Measurements from ENCODE around the gene DCDC2C.

The DCDC2C gene

GRCh38 chr2:3709225-3709624 lies 5.8 kb downstream of the DCDC2C start:
- DNase-seq (ENCODE audit: low read depth), result no peak

DNA sequence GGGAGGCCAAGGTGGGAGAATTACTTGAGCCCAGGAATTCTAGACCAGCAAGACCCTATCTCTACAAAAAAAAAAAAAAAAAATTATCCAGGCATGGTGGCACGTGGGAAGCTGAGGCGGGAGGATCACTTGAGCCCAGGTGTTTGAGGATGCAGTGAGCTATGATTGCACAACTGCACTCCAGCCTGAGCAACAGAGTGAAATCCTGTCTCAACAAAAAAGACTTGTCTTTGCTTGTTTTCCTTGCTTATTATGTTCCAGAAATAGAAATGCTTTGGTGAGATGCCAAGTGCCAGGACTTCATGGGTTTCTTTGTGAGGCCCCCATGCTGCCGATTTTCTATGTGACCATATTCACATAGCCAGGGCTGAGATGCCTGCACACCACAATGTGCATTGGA lies 9.0 kb downstream of the DCDC2C start:
- no peak for DNase-seq (ENCODE audit: low read depth)

- DNase-seq (ENCODE audit: low read depth), result no peak
These were observed 9.6 kb downstream of the DCDC2C start for GRCh38 chr2:3712831-3713503.

DNA sequence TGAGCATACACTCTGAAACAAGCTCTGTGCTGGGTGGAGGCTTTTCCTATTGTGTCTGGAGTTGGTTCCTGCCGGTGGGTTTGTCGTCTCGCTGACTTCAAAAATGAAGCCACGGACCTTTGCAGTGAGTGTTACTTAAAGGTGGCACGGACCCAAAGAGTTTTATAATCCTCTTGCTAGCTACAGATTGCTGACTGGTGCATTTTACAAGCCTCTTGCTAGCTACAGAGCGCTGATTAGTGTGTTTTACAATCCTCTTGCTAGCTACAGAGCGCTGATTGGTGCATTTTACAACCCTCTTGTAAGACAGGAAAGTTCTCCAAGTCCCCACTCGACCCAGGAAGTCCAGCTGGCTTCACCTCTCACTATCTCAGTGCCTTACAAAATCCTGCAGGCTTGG lies 15.3 kb downstream of the DCDC2C start:
- DNase-seq (ENCODE audit: low read depth), result no peak

GRCh38 chr2:3725002-3725401 lies 21.6 kb downstream of the DCDC2C start:
- no peak for DNase-seq (ENCODE audit: low read depth)

- DNase-seq (ENCODE audit: low read depth), result no peak
These were observed 22.3 kb downstream of the DCDC2C start for GRCh38 chr2:3725458-3726250.

DNA sequence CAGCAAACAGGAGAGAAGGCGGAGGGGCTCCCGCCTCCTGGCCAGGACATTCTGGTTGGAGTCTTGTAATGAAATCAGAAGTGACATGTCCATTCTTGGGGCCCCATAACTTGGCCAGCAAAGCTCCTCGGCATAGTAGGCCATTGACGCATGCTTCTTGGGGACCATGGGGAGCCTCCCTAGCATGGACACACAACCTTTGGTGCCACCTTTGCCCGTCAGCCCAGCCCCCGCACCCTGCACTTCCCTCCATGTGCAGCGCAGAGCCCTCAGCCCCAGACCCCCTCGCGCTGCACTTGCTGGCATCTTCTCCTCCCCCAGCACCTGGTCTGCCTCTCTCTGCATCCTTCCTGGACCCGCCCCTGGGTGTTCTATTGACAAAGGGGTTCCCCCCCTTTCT lies 23.1 kb downstream of the DCDC2C start:
- DNase-seq (ENCODE audit: low read depth), result no peak

DNA sequence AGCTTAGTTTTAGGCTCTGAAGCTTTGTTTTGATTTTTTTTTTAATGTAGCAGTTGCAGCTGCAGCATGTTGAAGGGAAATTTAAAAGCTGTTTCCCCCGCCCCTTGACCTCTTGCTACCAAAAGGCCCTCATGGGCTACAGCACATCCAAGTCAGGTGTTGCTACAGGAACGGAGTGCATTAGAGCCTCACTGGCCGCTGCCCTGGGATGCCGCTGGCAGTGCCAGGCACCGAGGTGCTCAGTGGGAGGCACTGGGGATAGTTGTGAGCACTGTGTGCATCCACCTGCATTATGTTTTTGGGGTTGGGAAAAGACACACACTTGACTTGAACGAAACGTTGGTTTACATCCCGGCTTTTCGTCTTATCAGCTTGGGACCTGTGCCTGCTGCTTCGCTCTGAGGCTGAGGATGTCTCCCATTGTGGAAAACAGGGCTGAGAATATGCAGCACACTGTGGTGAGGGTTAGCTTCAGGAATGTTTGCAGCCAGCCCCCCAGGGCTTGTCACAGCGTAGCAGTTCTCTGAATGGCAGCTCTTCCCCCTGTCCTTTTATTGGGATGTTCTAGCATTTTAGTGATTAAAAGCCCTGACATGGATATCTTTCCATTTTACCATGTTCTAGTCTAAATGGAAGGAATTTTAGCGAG lies 24.1 kb downstream of the DCDC2C start:
- DNase-seq (ENCODE audit: low read depth), result no peak

- DNase-seq (ENCODE audit: low read depth), result no peak
These were observed 25.0 kb downstream of the DCDC2C start for GRCh38 chr2:3728104-3729054.

GRCh38 chr2:3729055-3729448 lies 25.7 kb downstream of the DCDC2C start:
- no peak for DNase-seq (ENCODE audit: low read depth)

DNA sequence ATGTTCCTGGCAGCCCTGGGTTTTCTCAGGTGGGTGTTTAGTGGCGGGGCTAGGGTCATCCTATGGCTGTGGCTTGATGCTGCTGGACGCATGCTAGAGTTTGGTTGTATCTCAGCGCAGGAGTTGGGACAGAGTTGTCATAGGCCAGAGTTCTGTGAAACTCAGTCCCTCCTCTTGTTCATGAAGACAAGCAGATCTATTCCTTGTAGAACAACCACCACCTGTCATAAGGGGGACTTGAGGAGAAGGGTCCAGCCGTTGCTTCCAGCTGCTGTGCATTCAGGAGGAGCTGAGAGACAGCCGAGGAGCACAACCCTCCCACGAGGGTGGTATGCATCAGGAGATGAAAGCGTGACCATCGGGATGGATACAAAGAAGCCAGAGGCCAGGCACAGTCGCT lies 26.4 kb downstream of the DCDC2C start:
- DNase-seq (ENCODE audit: low read depth), result no peak

- no peak for DNase-seq (ENCODE audit: low read depth)
These were observed 27.3 kb downstream of the DCDC2C start for GRCh38 chr2:3730646-3731045.

GRCh38 chr2:3731829-3732228 lies 28.5 kb downstream of the DCDC2C start:
- no peak for DNase-seq (ENCODE audit: low read depth)

GRCh38 chr2:3736112-3736511 lies 32.7 kb downstream of the DCDC2C start:
- DNase-seq (ENCODE audit: low read depth), result no peak

DNA sequence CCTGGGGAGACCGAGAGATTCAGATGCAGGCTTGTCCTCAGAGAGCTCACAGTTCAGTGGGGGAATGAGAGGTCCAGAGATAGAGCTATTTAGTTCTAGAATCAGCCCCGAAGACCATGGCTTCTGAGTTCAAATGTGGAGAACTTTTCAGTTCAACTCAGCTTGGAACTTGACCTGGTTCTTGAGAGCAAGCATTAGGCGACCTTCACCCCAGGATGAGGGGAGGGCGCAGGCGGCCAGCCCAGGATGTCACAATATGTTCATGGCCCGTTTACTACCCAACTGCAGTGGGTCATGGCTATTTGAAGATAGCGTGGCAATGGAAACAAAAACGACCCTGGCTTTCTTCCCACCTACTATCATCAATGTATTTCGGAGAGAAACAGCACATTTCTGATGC lies 33.8 kb downstream of the DCDC2C start:
- no peak for DNase-seq (ENCODE audit: low read depth)

- no peak for DNase-seq (ENCODE audit: low read depth)
These were observed 35.1 kb downstream of the DCDC2C start for GRCh38 chr2:3738454-3738853.

DNA sequence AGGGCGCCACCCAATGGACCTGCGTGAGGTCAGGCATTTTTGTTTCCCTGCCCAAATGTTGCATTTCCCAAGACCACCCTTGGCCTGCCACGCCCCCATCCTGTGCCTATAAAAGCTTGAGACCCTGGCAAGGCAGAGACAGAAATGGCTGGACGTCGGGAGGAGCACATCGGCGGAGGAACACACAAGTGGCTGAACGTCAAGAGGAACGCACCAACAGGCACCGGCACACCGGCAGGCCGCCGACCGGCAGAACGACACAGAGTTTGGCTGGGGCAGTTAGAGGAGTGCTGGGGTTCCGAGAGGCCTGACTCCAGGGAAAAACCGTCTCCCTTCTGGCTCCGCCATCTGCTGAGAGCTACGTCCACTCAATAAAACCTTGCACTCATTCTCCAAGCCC lies 35.9 kb downstream of the DCDC2C start:
- DNase-seq (ENCODE audit: low read depth), result no peak

DNA sequence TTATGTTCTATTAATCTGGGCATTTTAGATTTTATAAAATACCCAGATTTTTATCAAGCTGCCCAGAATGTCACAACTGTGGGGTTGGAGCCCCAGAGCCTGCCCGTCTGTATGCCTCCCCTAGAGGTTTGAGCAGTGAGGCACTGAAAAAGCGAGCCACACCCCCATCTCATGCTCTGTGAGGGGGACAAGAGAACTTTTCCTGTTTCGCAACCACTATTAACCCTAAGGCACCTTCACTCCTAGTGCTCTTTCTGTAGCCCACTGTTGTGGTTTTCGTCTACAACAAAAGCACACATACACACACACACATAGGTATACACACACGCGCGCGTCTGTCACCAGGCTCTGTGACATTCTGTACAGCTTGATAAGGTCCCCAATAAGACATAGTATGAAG lies 38.0 kb downstream of the DCDC2C start:
- DNase-seq (ENCODE audit: low read depth), result no peak

- DNase-seq (ENCODE audit: low read depth), result no peak
These were observed 38.7 kb downstream of the DCDC2C start for GRCh38 chr2:3741867-3742602.

- no peak for DNase-seq (ENCODE audit: low read depth)
These were observed 39.6 kb downstream of the DCDC2C start for GRCh38 chr2:3742743-3743508.

All from T follicular helper cell (primary cell).